ENCODE results near the gene USP13. TPM values are rescaled to one million over a fixed set of nuclear protein-coding genes. Genes with fewer than 3 reads are reported as not detected.

The USP13 gene
- total RNA-seq, 1 experiment from 2014 or later = 22.7 TPM

- TF ChIP-seq POLR2A (IDR thresholded peaks at IDR 0.05; ENCODE audit: borderline replicate concordance, extremely low read depth, insufficient read depth, insufficient read length) = no peak
These were observed 63.4 kb downstream of the USP13 start (continued) for GRCh38 chr3:179716226-179716625.

- DNase-seq (ENCODE audit: low read depth, low spot score) = no peak
- Histone ChIP-seq H3K9me2 (ENCODE audit: insufficient read depth) (no peaks in the 10 kb centered on the region), H3K9me3 (ENCODE audit: control insufficient read depth in 1 of 2, insufficient read depth in 1 of 2, low read depth in 1 of 2, low read length in 2 of 2) (no peaks in the 10 kb centered on the region), H2AFZ (ENCODE audit: low read depth, low read length, poor library complexity, severe bottlenecking) (no peak overlapping the region), H3K36me3 (ENCODE audit: control insufficient read depth in 1 of 2, insufficient read depth in 2 of 2, low read length in 2 of 2) (peaks cover 0 to 4% of the 10 kb centered on the region in 2 experiments; a peak in 1 of 4 replicates), H3K4me1 (ENCODE audit: control insufficient read depth in 1 of 2, insufficient read depth in 2 of 2, low read length in 2 of 2) (no peaks in the 10 kb centered on the region), H3K9ac (ENCODE audit: low read length) (no peak overlapping the region), H4K20me1 (ENCODE audit: insufficient read depth) (no peaks in the 10 kb centered on the region), H3K27ac (ENCODE audit: low read depth, low read length) (no peak overlapping the region), H3K27me3 (ENCODE audit: insufficient read depth, low read length) (no peaks in the 10 kb centered on the region), H3K4me2 (ENCODE audit: low read length) (no peak overlapping the region), H3K79me2 (ENCODE audit: insufficient read depth, low read length) (peaks cover 7% of the 10 kb centered on the region; the same call in 1 of the 2 replicates), H3K4me3 (replicated peaks in 1 of 2; ENCODE audit: low read depth in 1 of 2, low read length in 2 of 2) (no peak overlapping the region)
- no peak for ATAC-seq
- no TSS peak for BruUV-seq (replicated peaks)
- TF ChIP-seq EZH2 (IDR thresholded peaks at IDR 0.05) (no peak), RAD21 (IDR thresholded peaks at IDR 0.05; ENCODE audit: low read depth) (no peak), ZBTB33 (IDR thresholded peaks at IDR 0.05; ENCODE audit: extremely low read depth, insufficient replicate concordance, low read length) (no peak), POLR2A (IDR thresholded peaks at IDR 0.05; ENCODE audit: borderline replicate concordance, extremely low read depth, insufficient read depth, insufficient read length) (no peak)
- CTCF ChIA-PET = no interaction called here
- POLR2A ChIA-PET = no interaction called here
- RAD21 ChIA-PET (ENCODE audit: low non-redundant PET in 1 of 2, low total read pairs in 2 of 2, uncharacterized antibody in 2 of 2, unreplicated experiment in 2 of 2) = no interaction called here
- intact Hi-C loops (cut with micrococcal nuclease) = no loop called here
These were observed 64.0 kb downstream of the USP13 start for GRCh38 chr3:179716811-179717210.

- no peaks in the 10 kb centered on the region for H4K20me1 ChIP-seq (ENCODE audit: insufficient read depth)
- H3K4me2 ChIP-seq (ENCODE audit: low read length) = no peak overlapping the region
- no peak for ATAC-seq
- TF ChIP-seq EZH2phosphoT487 (IDR thresholded peaks at IDR 0.05; ENCODE audit: borderline replicate concordance) (no peak), EGR1 (IDR thresholded peaks at IDR 0.05; ENCODE audit: low read depth) (no peak), ZNF274 (IDR thresholded peaks at IDR 0.05; ENCODE audit: low read depth, low read length) (no peak), FOSL1 (IDR thresholded peaks at IDR 0.05; ENCODE audit: low read depth) (no peak), ZFX (IDR thresholded peaks at IDR 0.05) (no peak), ZBTB33 (IDR thresholded peaks at IDR 0.05; ENCODE audit: extremely low read depth, insufficient replicate concordance, low read length) (no peak), POLR2A (IDR thresholded peaks at IDR 0.05; ENCODE audit: borderline replicate concordance, extremely low read depth, insufficient read depth, insufficient read length) (no peak), SIN3A (IDR thresholded peaks at IDR 0.05; ENCODE audit: low read depth) (no peak), SP1 (IDR thresholded peaks at IDR 0.05; ENCODE audit: low read depth) (no peak)
- no peak overlapping the region for H3K9ac ChIP-seq (ENCODE audit: low read length)
- no peak overlapping the region for H2AFZ ChIP-seq (ENCODE audit: low read depth, low read length, poor library complexity, severe bottlenecking)
- H3K79me2 ChIP-seq (ENCODE audit: insufficient read depth, low read length) = 0 out of 2 replicates have a peak, but pooled peaks cover 5% of the 10 kb centered on the region
- peaks cover 0 to 4% of the 10 kb centered on the region in 2 experiments; a peak in 1 of 4 replicates for H3K36me3 ChIP-seq (ENCODE audit: control insufficient read depth in 1 of 2, insufficient read depth in 2 of 2, low read length in 2 of 2)
- no peak for DNase-seq (ENCODE audit: low read depth, low spot score)
- no peaks in the 10 kb centered on the region for H3K27me3 ChIP-seq (ENCODE audit: insufficient read depth, low read length)
- no peaks in the 10 kb centered on the region for H3K9me3 ChIP-seq (ENCODE audit: control insufficient read depth in 1 of 2, insufficient read depth in 1 of 2, low read depth in 1 of 2, low read length in 2 of 2)
- RAD21 ChIA-PET (ENCODE audit: low non-redundant PET in 1 of 2, low total read pairs in 2 of 2, uncharacterized antibody in 2 of 2, unreplicated experiment in 2 of 2) = no interaction called here
- no peaks in the 10 kb centered on the region for H3K9me2 ChIP-seq (ENCODE audit: insufficient read depth)
- H3K27ac ChIP-seq (ENCODE audit: low read depth, low read length) = no peak overlapping the region
- intact Hi-C loops (cut with micrococcal nuclease) = no loop called here
- no peak overlapping the region for H3K4me3 ChIP-seq (replicated peaks in 1 of 2; ENCODE audit: low read depth in 1 of 2, low read length in 2 of 2)
- no TSS peak for BruUV-seq (replicated peaks)
- H3K4me1 ChIP-seq (ENCODE audit: control insufficient read depth in 1 of 2, insufficient read depth in 2 of 2, low read length in 2 of 2) = no peaks in the 10 kb centered on the region
- CTCF ChIA-PET = no interaction called here
- POLR2A ChIA-PET = no interaction called here
These were observed 64.4 kb downstream of the USP13 start for GRCh38 chr3:179717219-179717618.

All from HCT116 (cell line).